OCI-LY7 (cell line): ENCODE results near the gene RTKN2.

Experiments used
- EZH2phosphoT487 ChIP-seq: fragments of 200-600 bp; sonication (generic); IDR thresholded peaks from 2 replicates; pipeline ENCODE4 v1.6.1; 2018; ENCODE audit warnings: low read depth, borderline replicate concordance, mild to moderate bottlenecking, mixed run types, antibody characterized with exemption, low read length, moderate library complexity, mixed read lengths
- TF ChIP-seq, protein P1 (sequence below): fragments of 200-600 bp; sonication (generic); conservative IDR thresholded peaks from 2 replicates; pipeline ENCODE4 v1.5.1; 2014; ENCODE audit warnings: mild to moderate bottlenecking, antibody characterized with exemption, low read length, moderate library complexity, mixed read lengths

DNA sequence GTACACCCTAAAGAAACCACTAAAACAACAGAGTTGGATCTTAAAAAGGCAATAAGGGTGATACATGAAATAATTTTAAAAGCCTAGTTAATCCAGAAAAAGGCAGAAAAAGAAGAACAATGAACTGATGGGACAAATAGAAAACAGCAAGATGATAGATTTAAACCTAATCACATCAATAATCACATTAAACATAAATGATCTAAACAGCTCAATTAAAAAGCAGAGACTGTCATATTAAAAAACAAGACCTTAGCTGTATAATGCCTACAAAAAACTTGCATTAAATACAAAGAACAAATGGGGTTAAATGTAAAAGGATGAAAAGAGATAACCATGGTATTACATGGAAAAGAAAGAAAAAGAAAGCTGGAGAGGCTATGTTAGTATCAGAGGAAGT, 96.2 kb downstream of the RTKN2 start:
- TF ChIP-seq, protein P1, sequence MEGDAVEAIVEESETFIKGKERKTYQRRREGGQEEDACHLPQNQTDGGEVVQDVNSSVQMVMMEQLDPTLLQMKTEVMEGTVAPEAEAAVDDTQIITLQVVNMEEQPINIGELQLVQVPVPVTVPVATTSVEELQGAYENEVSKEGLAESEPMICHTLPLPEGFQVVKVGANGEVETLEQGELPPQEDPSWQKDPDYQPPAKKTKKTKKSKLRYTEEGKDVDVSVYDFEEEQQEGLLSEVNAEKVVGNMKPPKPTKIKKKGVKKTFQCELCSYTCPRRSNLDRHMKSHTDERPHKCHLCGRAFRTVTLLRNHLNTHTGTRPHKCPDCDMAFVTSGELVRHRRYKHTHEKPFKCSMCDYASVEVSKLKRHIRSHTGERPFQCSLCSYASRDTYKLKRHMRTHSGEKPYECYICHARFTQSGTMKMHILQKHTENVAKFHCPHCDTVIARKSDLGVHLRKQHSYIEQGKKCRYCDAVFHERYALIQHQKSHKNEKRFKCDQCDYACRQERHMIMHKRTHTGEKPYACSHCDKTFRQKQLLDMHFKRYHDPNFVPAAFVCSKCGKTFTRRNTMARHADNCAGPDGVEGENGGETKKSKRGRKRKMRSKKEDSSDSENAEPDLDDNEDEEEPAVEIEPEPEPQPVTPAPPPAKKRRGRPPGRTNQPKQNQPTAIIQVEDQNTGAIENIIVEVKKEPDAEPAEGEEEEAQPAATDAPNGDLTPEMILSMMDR = no peak
- TF ChIP-seq EZH2phosphoT487 = no peak
